OCI-LY3 (cell line): Measurements from ENCODE around the gene RPH3AL.

ENCODE experiments used
- H2AFZ ChIP-seq: fragments of 200-600, 300-600 bp; shearing (Covaris generic); 2 replicates; pipeline ENCODE4 v1.6.0; 2014; ENCODE audit warnings: antibody characterized with exemption, low read depth, low read length
- H3K27ac ChIP-seq: fragments of 200-600, 300-600 bp; sonication (generic); 2 replicates; pipeline ENCODE4 v1.5.1; 2014; ENCODE audit warnings: mild to moderate bottlenecking, low read length, moderate library complexity, mixed read lengths
- H3K27me3 ChIP-seq: fragments of 200-600, 300-600 bp; sonication (generic); 2 replicates; pipeline ENCODE4 v1.6.1; 2014; ENCODE audit warnings: low read depth, low read length, mixed read lengths
- H3K36me3 ChIP-seq: fragments of 200-600, 300-600 bp; sonication (generic); replicated peaks from 2 replicates; pipeline ENCODE3; 2014; ENCODE audit warnings: low read depth, low read length, mixed read lengths
- H3K4me1 ChIP-seq: fragments of 300-600, 200-600 bp; sonication (generic); 2 replicates; pipeline ENCODE4 v1.6.1; 2014; ENCODE audit warnings: low read length, mixed read lengths
- H3K4me2 ChIP-seq: fragments of 200-600, 300-600 bp; sonication (generic); 2 replicates; pipeline ENCODE4 v1.6.1; 2014; ENCODE audit warnings: low read length, mixed read lengths
- H3K4me3 ChIP-seq: fragments of 300-600, 200-600 bp; sonication (generic); 2 replicates; pipeline ENCODE4 v1.5.1; 2014; ENCODE audit warnings: antibody characterized with exemption, mild to moderate bottlenecking, low read length, moderate library complexity
- H3K79me2 ChIP-seq: fragments of 300-600, 200-600 bp; shearing (Covaris generic); 2 replicates; pipeline ENCODE4 v1.6.1; 2014; ENCODE audit warnings: mild to moderate bottlenecking, low read length, mixed read lengths
- H3K9ac ChIP-seq: fragments of 300-600, 200-600 bp; shearing (Covaris generic); 2 replicates; pipeline ENCODE4 v1.6.0; 2014; ENCODE audit warnings: mild to moderate bottlenecking, low read length, moderate library complexity
- H3K9me3 ChIP-seq: fragments of 200-600, 300-600 bp; shearing (Covaris generic); 2 replicates; pipeline ENCODE4 v1.6.1; 2014; ENCODE audit warnings: low read length, mixed read lengths; ENCODE audit not compliant: insufficient read depth
- H4K20me1 ChIP-seq: fragments of 200-600, 300-600 bp; sonication (generic); 2 replicates; pipeline ENCODE4 v1.6.1; 2016; ENCODE audit warnings: low read length, mixed read lengths; ENCODE audit not compliant: insufficient read depth
- EZH2phosphoT487 ChIP-seq: fragments of 200-600 bp; shearing (Covaris generic); IDR thresholded peaks from 2 replicates; pipeline ENCODE4 v1.6.1; 2018; ENCODE audit warnings: antibody characterized with exemption, mixed run types, low read depth
- TF ChIP-seq, protein P1 (sequence below): fragments of 200-600, 300-600 bp; sonication (generic); IDR thresholded peaks from 2 replicates; pipeline ENCODE4 v1.5.1; 2014; ENCODE audit warnings: antibody characterized with exemption, low read length, low read depth

RPH3AL gene

GRCh38 chr17:231966-232807, 120.4 kb downstream of the RPH3AL start:
- Histone ChIP-seq H3K36me3 (no peaks in the 10 kb centered on the region), H2AFZ (no peak overlapping the region), H3K4me3 (no peak overlapping the region), H3K79me2 (no peaks in the 10 kb centered on the region), H3K27ac (no peak overlapping the region), H3K27me3 (no peaks in the 10 kb centered on the region), H4K20me1 (no peaks in the 10 kb centered on the region), H3K4me1 (peaks cover 5% of the 10 kb centered on the region; the same call in 1 of the 2 replicates), H3K4me2 (no peak overlapping the region), H3K9ac (no peak overlapping the region), H3K9me3 (no peaks in the 10 kb centered on the region)
- no peak for TF ChIP-seq EZH2phosphoT487

DNA sequence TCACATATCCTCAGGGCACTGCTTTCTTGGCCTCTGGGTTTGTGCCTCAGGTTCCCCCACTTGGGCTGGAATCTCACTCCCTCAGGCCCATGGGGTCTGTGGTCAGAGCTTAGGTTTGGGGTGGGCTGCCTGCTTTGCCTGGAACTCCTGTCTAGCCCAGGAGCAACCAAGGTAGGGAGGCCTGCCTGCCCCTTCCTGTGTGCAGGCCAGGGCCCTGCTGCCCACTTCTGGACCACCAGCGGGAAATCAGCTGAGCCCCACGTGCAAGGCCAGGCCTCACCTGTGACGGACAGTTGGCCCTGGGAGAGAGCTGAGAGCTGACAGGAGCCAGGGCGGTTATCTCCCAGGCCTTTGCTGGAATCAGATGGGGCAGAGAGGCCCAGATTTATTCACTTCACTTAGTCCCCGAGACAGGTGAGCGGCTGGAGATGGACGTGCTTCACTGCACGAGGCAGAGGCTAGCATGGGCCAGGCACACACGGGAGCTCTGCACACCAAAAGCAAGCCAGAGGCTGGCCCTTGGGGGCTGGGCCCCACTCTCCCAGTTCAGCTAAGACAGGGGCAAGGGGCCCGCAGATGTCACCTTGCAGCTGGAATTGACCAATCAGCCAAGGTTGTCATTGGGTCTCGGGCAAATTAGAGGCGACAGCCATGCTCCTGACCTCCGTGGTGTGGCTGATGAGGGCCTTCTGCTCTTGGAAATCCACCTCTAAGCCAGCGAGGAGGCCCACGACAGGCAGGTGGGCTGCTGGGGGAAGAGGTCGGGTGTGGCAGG, 121.2 kb downstream of the RPH3AL start:
- Histone ChIP-seq H4K20me1 (no peaks in the 10 kb centered on the region), H3K36me3 (no peaks in the 10 kb centered on the region), H3K79me2 (no peaks in the 10 kb centered on the region), H3K27ac (no peak overlapping the region), H3K9ac (no peak overlapping the region), H3K9me3 (no peaks in the 10 kb centered on the region), H3K27me3 (no peaks in the 10 kb centered on the region), H3K4me1 (peaks cover 5% of the 10 kb centered on the region; the same call in 1 of the 2 replicates), H3K4me3 (no peak overlapping the region), H2AFZ (no peak overlapping the region), H3K4me2 (no peak overlapping the region)
- TF ChIP-seq, protein P1, sequence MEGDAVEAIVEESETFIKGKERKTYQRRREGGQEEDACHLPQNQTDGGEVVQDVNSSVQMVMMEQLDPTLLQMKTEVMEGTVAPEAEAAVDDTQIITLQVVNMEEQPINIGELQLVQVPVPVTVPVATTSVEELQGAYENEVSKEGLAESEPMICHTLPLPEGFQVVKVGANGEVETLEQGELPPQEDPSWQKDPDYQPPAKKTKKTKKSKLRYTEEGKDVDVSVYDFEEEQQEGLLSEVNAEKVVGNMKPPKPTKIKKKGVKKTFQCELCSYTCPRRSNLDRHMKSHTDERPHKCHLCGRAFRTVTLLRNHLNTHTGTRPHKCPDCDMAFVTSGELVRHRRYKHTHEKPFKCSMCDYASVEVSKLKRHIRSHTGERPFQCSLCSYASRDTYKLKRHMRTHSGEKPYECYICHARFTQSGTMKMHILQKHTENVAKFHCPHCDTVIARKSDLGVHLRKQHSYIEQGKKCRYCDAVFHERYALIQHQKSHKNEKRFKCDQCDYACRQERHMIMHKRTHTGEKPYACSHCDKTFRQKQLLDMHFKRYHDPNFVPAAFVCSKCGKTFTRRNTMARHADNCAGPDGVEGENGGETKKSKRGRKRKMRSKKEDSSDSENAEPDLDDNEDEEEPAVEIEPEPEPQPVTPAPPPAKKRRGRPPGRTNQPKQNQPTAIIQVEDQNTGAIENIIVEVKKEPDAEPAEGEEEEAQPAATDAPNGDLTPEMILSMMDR: no peak
- TF ChIP-seq EZH2phosphoT487: no peak

GRCh38 chr17:230395-230770, 122.2 kb downstream of the RPH3AL start:
- Histone ChIP-seq H3K4me3 (no peak overlapping the region), H3K9ac (no peak overlapping the region), H3K4me2 (no peak overlapping the region), H3K27me3 (no peaks in the 10 kb centered on the region), H2AFZ (no peak overlapping the region), H3K4me1 (peaks cover 5% of the 10 kb centered on the region; the same call in 1 of the 2 replicates), H3K79me2 (no peaks in the 10 kb centered on the region), H3K36me3 (no peaks in the 10 kb centered on the region), H3K9me3 (no peaks in the 10 kb centered on the region), H3K27ac (no peak overlapping the region), H4K20me1 (no peaks in the 10 kb centered on the region)
- TF ChIP-seq, protein P1: no peak
- TF ChIP-seq EZH2phosphoT487: no peak

DNA sequence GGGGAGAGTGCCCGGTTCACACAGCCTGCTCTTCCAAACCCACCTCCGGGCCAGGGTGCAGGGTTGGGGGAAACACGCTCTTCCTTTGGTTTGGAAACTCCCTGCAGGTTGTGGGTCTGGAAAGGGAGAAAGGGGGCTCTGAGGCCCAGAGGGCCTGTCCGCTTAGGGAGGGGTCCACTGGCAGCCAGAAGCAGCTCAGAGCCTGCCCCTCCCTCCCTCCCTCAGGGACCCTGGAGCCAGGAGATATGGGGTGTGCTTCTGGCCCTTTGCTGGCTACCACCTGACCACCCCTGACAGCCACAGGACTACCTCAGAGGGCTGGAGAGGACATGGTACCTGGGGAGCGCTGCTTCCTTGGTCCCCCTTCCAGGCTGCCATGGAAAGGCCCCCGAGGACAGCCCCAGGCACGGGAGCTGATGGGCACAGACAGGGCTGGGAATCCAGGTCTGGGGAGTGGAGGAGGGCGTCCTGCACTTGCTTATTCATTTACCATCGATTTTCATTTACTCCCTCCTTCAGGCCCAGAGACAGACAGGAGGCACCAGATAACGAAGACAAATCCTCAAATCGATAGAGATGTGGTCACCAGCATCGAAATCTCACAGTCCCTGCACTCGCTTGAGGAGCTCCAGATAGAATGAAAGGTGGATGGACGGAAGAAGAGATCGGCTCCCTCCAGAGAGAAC, 122.8 kb downstream of the RPH3AL start:
- H3K36me3 ChIP-seq: no peaks in the 10 kb centered on the region
- no peak overlapping the region for H2AFZ ChIP-seq
- H3K4me1 ChIP-seq: peaks cover 5% of the 10 kb centered on the region; the same call in 1 of the 2 replicates
- H3K79me2 ChIP-seq: no peaks in the 10 kb centered on the region
- no peak overlapping the region for H3K4me3 ChIP-seq
- no peak overlapping the region for H3K27ac ChIP-seq
- H3K4me2 ChIP-seq: no peak overlapping the region
- H3K9me3 ChIP-seq: no peaks in the 10 kb centered on the region
- no peaks in the 10 kb centered on the region for H4K20me1 ChIP-seq
- TF ChIP-seq EZH2phosphoT487: no peak
- TF ChIP-seq, protein P1: no peak
- H3K9ac ChIP-seq: no peak overlapping the region
- H3K27me3 ChIP-seq: no peaks in the 10 kb centered on the region
